Choroid plexus epithelial cell (primary cell): ENCODE results near the gene ARAP1.

Source experiments
- DNase-seq: peaks from one replicate; pipeline ENCODE4 v3.0.0-alpha.2; 2010; ENCODE audit warnings: low read depth
- H3K4me3 ChIP-seq: 2 replicates; pipeline ENCODE4 v1.5.1; 2011; ENCODE audit warnings: low read depth, mild to moderate bottlenecking, control low read depth, low read length, moderate library complexity
- TF ChIP-seq, protein P1 (sequence below): conservative IDR thresholded peaks from 2 replicates; pipeline ENCODE4 v1.5.1; 2011; ENCODE audit warnings: low read depth, mild to moderate bottlenecking, control low read depth, inconsistent platforms, low read length, moderate library complexity

ARAP1 gene

DNA sequence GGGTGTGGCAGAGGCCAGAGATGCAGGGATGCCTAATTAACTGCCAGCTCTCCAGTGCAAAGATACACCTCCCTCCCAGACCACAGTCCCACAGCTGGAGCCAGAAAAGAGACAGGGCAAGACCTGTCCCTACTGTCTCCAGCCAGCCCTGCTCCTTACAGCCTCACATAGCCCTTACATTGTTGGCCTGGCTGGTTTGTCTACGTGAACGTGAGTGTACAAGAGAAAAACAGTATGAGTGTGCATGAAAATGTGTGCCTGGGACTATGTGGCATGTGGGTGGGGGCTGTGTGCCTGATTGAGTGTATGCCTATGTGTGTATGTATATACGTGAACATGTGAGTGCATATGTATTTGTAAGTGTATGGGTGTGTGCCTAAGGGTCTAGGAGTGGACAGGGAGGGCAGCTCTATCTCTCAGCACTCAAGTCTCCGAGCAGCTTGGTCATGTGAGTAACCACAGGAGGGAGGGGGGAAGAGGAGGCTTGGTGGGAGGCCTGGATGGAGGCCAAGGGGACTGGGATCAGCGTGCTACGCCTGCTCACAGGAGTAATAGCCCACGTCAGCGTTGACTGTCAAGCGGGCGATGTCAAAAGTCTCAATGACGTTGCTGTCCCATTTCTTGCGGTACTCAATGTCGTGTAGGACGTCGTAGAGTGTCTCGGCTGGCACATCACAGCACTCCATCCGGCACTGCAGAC is 6.6 kb upstream of the ARAP1 start:
- no peak overlapping the region for H3K4me3 ChIP-seq
- TF ChIP-seq, protein P1, sequence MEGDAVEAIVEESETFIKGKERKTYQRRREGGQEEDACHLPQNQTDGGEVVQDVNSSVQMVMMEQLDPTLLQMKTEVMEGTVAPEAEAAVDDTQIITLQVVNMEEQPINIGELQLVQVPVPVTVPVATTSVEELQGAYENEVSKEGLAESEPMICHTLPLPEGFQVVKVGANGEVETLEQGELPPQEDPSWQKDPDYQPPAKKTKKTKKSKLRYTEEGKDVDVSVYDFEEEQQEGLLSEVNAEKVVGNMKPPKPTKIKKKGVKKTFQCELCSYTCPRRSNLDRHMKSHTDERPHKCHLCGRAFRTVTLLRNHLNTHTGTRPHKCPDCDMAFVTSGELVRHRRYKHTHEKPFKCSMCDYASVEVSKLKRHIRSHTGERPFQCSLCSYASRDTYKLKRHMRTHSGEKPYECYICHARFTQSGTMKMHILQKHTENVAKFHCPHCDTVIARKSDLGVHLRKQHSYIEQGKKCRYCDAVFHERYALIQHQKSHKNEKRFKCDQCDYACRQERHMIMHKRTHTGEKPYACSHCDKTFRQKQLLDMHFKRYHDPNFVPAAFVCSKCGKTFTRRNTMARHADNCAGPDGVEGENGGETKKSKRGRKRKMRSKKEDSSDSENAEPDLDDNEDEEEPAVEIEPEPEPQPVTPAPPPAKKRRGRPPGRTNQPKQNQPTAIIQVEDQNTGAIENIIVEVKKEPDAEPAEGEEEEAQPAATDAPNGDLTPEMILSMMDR = no peak
- DNase-seq = peak; percentile 98

GRCh38 chr11:72758304-72758689 is 6.1 kb upstream of the ARAP1 start:
- no peak overlapping the region for H3K4me3 ChIP-seq
- TF ChIP-seq, protein P1 = no peak
- DNase-seq = peak; percentile 94

DNA sequence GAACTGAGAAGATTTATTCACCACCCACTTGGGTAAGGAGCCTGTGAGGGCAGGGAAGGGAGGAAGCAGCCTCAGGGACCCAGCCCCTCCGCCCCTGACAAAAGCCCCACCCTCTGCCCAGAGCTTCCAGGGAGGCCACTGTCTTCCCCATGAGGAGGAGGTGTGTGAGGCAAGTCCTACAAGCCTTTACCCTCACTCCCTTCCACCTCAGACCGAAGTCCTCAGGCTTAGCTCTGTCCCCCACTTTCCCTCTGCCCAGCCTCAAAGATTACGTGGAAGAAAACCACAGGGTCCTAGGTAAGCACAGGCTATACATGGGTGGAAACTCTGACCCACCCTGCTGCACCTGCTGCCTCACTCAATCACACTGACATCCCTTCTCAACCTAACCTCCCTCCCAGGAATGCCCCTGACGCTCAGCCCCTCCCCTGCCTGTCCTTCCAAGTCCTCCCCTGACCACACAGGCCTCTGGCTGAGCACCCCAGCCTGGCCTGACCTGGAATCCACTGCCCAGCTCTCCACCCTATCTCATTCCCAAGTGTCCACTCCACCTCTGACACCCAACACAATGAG is 3.6 kb upstream of the ARAP1 start:
- no peak overlapping the region for H3K4me3 ChIP-seq
- no peak for DNase-seq
- TF ChIP-seq, protein P1 = no peak

GRCh38 chr11:72754544-72755155 is 2.4 kb upstream of the ARAP1 start:
- TF ChIP-seq, protein P1 = no peak
- no peak overlapping the region for H3K4me3 ChIP-seq
- no peak for DNase-seq

GRCh38 chr11:72754149-72754543 is 1.9 kb upstream of the ARAP1 start:
- no peak overlapping the region for H3K4me3 ChIP-seq
- TF ChIP-seq, protein P1 = no peak
- DNase-seq = no peak

- no peak for DNase-seq
- TF ChIP-seq, protein P1 = peak; percentile 23
- no peak overlapping the region for H3K4me3 ChIP-seq
Measured at GRCh38 chr11:72753341-72754148, 1.3 kb upstream of the ARAP1 start.
